BLaER1 treated with 17β-estradiol and CSF1 and Interleukin-3, amounts not matched to agents 10 nM and 100 nM (cell line): ENCODE results near the gene FAM89A.
A peak's percentile ranks its signal among the peaks of the same experiment; 100 is the strongest.

Source experiments
- H3K27ac ChIP-seq, 11 experiments: shearing (Covaris generic); formaldehyde crosslinking; 2 replicates each; pipeline ENCODE4 v1.8.1; 2022
- H3K27me3 ChIP-seq, 11 experiments: shearing (Covaris generic); formaldehyde crosslinking; 2 replicates each; pipeline ENCODE4 v1.8.1; 2022
- H3K36me3 ChIP-seq, 11 experiments: shearing (Covaris generic); formaldehyde crosslinking; 2 replicates each; pipeline ENCODE4 v1.8.1; 2022
- H3K4me1 ChIP-seq, 10 experiments: shearing (Covaris generic); formaldehyde crosslinking; 2 replicates each; pipeline ENCODE4 v1.8.1; 2022
- H3K4me2 ChIP-seq, 11 experiments: shearing (Covaris generic); formaldehyde crosslinking; 2 replicates each; pipeline ENCODE4 v1.8.1; 2022
- H3K4me3 ChIP-seq, 10 experiments: shearing (Covaris generic); formaldehyde crosslinking; 2 replicates each; pipeline ENCODE4 v1.8.1; 2022
- H3K9ac ChIP-seq, 11 experiments: shearing (Covaris generic); formaldehyde crosslinking; 2 replicates each; pipeline ENCODE4 v1.8.1; 2022
- H3K9me3 ChIP-seq, 11 experiments: shearing (Covaris generic); formaldehyde crosslinking; replicated peaks in 1 of 11; 2 replicates each; pipeline ENCODE4 v1.8.1; 2022
- H4K20me1 ChIP-seq, 11 experiments: shearing (Covaris generic); formaldehyde crosslinking; 2 replicates each; pipeline ENCODE4 v1.8.1; 2022
- Cebpa-rat ChIP-seq, 11 experiments: shearing (Covaris generic); IDR thresholded peaks; 2 replicates each; pipeline ENCODE4 v1.8.1; 2022

FAM89A gene

DNA sequence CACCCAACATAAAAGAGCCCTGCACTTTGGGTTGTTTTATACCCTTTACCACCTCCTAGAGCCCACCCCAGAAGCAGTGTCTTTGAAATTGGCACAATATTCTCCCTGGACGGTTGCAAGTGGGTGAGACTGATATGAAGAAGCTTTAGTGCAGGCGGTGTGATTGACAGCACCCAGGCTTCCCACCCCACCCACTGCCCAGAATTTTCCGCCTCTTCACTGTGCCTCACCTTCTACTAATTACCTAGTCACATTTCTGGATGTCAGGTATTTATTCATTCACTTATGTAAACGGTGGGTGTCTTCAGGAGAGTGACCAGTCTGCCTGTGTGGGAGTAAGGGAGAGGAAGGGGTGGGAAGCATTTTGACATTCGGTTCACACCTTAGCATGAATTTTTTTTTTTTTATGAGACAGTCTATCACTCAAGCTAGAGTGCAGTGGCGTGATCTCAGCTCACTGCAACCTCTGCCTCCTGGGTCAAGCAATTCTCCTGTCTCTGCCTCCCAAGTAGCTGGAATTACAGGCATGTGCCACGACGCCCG is 1.7 kb upstream of the FAM89A start:
- no peak for TF ChIP-seq Cebpa-rat (IDR thresholded peaks at IDR 0.05)
- H3K4me2 ChIP-seq = no peak overlapping the region; a peak in 1 of 22 replicates
- no peak overlapping the region for H3K27ac ChIP-seq
- no peak overlapping the region for H3K9ac ChIP-seq
- H3K4me3 ChIP-seq = no peak overlapping the region
- H3K27me3 ChIP-seq = peaks cover 4 to 40% (median 32%) of the 10 kb centered on the region in 11 experiments; a peak in 21 of 22 replicates
- peaks cover 14 to 28% (median 19%) of the 10 kb centered on the region in 11 experiments for H3K9me3 ChIP-seq
- peaks cover 0 to 5% (median 0%) of the 10 kb centered on the region in 11 experiments; a peak in 2 of 22 replicates for H3K36me3 ChIP-seq
- peaks cover 27 to 35% (median 33%) of the 10 kb centered on the region in 10 experiments for H3K4me1 ChIP-seq
- H4K20me1 ChIP-seq = peaks cover 0 to 28% (median 0%) of the 10 kb centered on the region in 11 experiments; a peak in 10 of 22 replicates

DNA sequence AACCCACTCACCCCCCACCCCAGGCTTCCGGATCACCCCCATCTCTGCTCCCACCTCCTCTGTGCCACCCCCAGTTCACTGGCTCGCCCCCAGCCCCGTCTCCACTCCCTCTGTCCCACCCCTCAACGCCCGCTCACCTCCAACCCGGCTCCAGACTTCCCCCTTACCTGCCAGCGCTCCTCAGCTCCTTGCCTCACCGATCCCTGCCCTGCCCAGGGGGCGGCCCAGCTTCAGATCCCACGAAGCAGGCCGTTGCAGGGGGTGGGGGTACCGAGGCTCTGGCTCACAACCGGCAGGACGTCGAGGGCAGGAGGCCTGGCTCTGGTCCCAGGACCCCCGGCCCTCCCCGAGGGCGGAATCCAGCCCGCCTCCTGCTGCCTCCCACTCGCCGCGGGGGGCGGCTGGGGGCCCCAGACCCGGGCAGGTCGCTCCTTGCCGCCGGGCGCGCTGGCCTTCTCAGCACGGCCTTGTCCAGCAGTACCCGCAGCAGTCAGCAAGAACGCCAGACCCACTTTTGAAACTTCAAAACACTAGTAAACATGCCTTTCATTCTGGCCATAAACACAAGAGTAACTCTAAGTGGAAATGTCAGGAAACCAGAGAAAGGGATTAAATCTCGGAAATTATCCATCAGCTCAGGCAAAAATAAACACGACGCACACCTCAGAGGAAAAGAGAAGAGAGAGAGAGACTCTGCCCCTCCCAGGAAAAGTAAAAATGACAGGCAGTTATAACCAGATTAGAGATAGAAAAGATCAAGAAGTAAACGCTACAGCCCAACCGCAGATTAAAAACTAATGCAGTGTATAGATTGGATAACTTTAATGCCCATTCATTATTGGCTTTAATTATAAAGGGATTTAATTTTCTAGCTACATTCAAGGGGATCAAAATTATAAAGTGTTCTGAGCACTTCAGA is 1.0 kb upstream of the FAM89A start:
- peak overlapping the region; percentile 83 to 98 (median 92) for H3K4me2 ChIP-seq
- peaks cover 34 to 42% (median 40%) of the 10 kb centered on the region in 10 experiments for H3K4me1 ChIP-seq
- H3K27ac ChIP-seq = peak overlapping the region in 5 of 11 experiments; percentile 22 to 83 (median 67); a peak in 9 of 22 replicates
- peaks cover 4 to 40% (median 32%) of the 10 kb centered on the region in 11 experiments; a peak in 21 of 22 replicates for H3K27me3 ChIP-seq
- peaks cover 14 to 27% (median 19%) of the 10 kb centered on the region in 11 experiments for H3K9me3 ChIP-seq
- peak overlapping the region; percentile 75 to 93 (median 86); a peak in 19 of 20 replicates for H3K4me3 ChIP-seq
- H3K9ac ChIP-seq = peak overlapping the region in 9 of 11 experiments; percentile 75 to 90 (median 85); a peak in 15 of 22 replicates
- peaks cover 0 to 5% (median 0%) of the 10 kb centered on the region in 11 experiments; a peak in 2 of 22 replicates for H3K36me3 ChIP-seq
- peaks cover 0 to 35% (median 0%) of the 10 kb centered on the region in 11 experiments; a peak in 10 of 22 replicates for H4K20me1 ChIP-seq
- no peak for TF ChIP-seq Cebpa-rat (IDR thresholded peaks at IDR 0.05)

DNA sequence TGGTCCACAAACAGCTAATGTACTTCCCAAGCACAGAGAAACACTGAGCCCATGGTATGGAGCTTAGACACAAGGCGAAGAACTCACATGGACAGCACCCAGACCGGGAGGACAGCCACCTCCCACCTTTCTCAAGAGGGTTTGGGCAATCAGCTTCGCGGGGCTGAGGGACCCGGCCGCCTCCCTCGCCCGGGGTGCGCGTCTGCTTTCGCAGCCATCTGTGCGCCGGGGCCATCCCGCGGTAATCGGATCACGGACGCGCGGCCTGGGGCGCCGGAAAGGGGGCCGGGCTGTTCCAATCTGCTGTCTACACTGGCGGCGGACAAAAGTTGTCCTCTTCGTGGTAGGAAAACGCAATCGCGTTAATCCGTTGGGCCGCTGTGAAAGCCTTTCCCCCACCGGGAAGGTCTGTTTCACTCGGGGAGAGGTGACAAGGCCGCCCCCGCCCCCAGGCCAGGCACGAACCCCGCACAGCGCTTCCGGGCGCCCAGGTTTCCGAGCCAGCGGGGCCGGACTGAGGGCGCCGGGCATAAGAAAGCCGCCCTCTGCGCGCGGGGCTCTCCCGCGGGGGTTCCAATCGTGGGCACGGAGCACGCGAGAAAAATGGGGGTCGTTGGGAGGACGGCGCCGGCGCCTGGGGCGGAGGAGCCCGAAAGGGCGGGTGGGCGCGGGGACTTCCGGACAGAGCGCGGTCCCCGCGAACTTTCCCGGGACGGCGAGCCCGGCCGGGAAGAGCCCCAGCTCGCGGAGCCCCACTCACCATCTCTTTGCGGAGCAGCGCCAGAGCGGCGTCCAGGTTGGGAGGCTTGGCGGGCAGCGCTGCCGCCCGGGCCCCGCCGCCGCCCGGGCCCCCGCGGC is 664 bp downstream of the FAM89A start:
- peaks cover 0 to 5% (median 0%) of the 10 kb centered on the region in 11 experiments; a peak in 3 of 22 replicates for H3K36me3 ChIP-seq
- H4K20me1 ChIP-seq = peaks cover 0 to 52% (median 0%) of the 10 kb centered on the region in 11 experiments; a peak in 11 of 22 replicates
- peaks cover 4 to 40% (median 32%) of the 10 kb centered on the region in 11 experiments; a peak in 21 of 22 replicates for H3K27me3 ChIP-seq
- peak overlapping the region; percentile 85 to 98 (median 94) for H3K4me2 ChIP-seq
- TF ChIP-seq Cebpa-rat (IDR thresholded peaks at IDR 0.05) = no peak
- peaks cover 50 to 57% (median 55%) of the 10 kb centered on the region in 10 experiments for H3K4me1 ChIP-seq
- H3K27ac ChIP-seq = peak overlapping the region; percentile 66 to 87 (median 76); a peak in 21 of 22 replicates
- H3K4me3 ChIP-seq = peak overlapping the region; percentile 75 to 93 (median 86)
- peak overlapping the region; percentile 79 to 90 (median 88) for H3K9ac ChIP-seq
- peaks cover 3 to 13% (median 10%) of the 10 kb centered on the region in 11 experiments for H3K9me3 ChIP-seq

DNA sequence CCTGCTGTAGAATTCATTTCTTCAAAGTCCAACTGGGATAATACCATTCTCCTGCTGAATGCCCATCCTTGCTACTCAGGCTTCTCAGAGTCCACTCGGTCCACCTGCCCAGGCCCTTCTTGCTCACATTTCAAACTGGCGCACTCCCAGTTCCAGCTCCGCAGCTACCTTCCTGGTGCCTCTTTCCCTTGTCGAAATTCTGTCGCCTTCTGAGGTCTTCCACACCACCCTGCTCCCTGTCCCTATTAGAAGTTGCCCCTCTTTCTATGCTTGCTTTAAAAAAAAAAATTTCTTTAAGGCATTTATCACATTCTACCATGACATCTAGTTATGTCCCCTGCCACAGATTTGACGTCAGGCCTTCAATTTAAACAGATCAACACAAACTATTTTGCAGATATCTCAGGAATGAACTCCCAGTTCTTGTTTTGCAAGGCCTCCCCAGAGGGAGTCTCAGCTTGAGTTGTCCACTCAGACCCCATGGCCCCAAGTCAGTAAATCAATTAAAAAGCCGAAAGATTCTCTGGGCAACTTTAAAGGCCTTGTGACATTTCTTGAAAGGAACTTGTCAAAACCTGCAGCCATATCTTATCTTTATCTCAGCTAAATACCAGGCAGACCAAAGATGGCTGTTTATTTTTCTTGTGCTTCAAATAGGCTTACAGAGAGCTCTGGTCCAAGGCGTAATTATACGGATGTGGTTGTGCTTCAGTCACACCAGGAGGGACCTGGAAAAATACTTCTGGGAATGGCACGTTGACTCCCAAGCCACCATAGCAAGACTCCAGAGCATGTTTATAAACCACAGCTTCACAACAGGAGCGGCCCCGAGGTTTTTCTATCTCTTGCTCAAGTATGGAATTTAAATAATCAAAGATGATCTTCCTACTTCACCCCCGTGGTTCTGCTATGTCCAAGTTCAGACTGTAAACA is 2.2 kb downstream of the FAM89A start:
- H3K9ac ChIP-seq = peak overlapping the region in 1 of 11 experiments; percentile 88; a peak in 2 of 22 replicates
- H3K9me3 ChIP-seq = no peaks in the 10 kb centered on the region
- peaks cover 0 to 67% (median 14%) of the 10 kb centered on the region in 11 experiments; a peak in 17 of 22 replicates for H4K20me1 ChIP-seq
- H3K27me3 ChIP-seq = peaks cover 4 to 40% (median 32%) of the 10 kb centered on the region in 11 experiments; a peak in 21 of 22 replicates
- TF ChIP-seq Cebpa-rat (IDR thresholded peaks at IDR 0.05) = no peak
- peaks cover 60 to 73% (median 70%) of the 10 kb centered on the region in 10 experiments for H3K4me1 ChIP-seq
- H3K27ac ChIP-seq = peak overlapping the region in 1 of 11 experiments; percentile 15; a peak in 1 of 22 replicates
- peak overlapping the region; percentile 85 to 98 (median 94) for H3K4me2 ChIP-seq
- peak overlapping the region in 3 of 10 experiments; percentile 17 to 88 (median 78); a peak in 4 of 20 replicates for H3K4me3 ChIP-seq
- H3K36me3 ChIP-seq = peaks cover 0 to 5% (median 0%) of the 10 kb centered on the region in 11 experiments; a peak in 3 of 22 replicates

DNA sequence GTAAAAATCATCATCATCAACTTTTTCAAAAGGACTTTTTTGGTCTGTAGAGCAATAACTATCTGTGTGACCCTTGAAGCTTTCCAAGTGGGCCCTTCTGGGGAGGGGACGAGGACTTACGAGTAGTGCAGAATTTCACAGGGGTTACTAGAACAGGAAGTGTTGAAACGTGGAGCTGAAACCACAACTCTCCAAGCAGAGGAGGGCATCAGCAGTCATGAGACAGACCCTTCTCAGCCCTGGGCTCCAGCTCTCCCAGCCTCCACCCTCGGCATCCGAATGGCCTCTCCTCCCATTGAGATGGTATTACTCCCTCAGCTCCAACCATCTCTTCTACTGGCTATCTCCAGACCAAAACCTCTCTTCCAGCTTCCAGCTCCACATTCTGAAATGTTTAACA is 3.6 kb downstream of the FAM89A start:
- Histone ChIP-seq H3K36me3 (peaks cover 0 to 5% (median 0%) of the 10 kb centered on the region in 11 experiments; a peak in 3 of 22 replicates), H3K9me3 (no peaks in the 10 kb centered on the region), H3K4me1 (peaks cover 64 to 77% (median 75%) of the 10 kb centered on the region in 10 experiments), H4K20me1 (peaks cover 3 to 78% (median 24%) of the 10 kb centered on the region in 11 experiments; a peak in 18 of 22 replicates), H3K4me2 (peak overlapping the region; percentile 85 to 98 (median 94)), H3K4me3 (peak overlapping the region in 7 of 10 experiments; percentile 0 to 36 (median 28); a peak in 8 of 20 replicates), H3K27me3 (peaks cover 4 to 35% (median 30%) of the 10 kb centered on the region in 11 experiments; a peak in 21 of 22 replicates), H3K9ac (peak overlapping the region in 6 of 11 experiments; percentile 2 to 36 (median 20); a peak in 5 of 22 replicates), H3K27ac (peak overlapping the region in 10 of 11 experiments; percentile 34 to 71 (median 49); a peak in 15 of 22 replicates)
- TF ChIP-seq Cebpa-rat (IDR thresholded peaks at IDR 0.05) = peak in 3 of 11 experiments; percentile 18 to 43 (median 33); a peak in 2 of 22 replicates

DNA sequence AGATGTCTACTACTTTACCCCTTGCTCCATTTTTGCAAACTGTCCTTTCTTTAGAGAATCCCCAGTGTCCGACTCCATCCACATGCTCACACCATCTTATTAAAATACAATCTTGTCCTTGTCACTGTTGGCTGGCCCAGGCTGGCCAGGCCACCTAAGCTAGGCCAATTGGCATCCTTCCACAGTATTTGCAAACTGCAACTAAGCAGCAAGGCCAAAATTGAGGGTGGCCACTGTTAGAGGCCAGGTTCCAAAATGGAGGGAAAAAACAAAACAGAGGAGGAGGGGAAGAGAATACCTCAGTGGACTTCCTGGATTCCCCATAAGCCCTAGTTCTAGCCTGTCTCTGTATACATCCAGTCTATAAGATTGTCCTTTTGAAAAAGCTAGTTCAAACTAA is 4.3 kb downstream of the FAM89A start:
- Histone ChIP-seq H3K36me3 (peaks cover 0 to 5% (median 0%) of the 10 kb centered on the region in 11 experiments; a peak in 3 of 22 replicates), H3K9me3 (no peaks in the 10 kb centered on the region), H3K4me1 (peaks cover 60 to 75% (median 71%) of the 10 kb centered on the region in 10 experiments), H3K27me3 (peaks cover under 1 to 28% (median 24%) of the 10 kb centered on the region in 11 experiments; a peak in 21 of 22 replicates), H4K20me1 (peaks cover 3 to 84% (median 28%) of the 10 kb centered on the region in 11 experiments; a peak in 18 of 22 replicates), H3K9ac (no peak overlapping the region), H3K27ac (peak overlapping the region in 10 of 11 experiments; percentile 5 to 71 (median 44); a peak in 12 of 22 replicates), H3K4me3 (0 out of 20 replicates have a peak overlapping the region, but pooled peaks of 1 of the 10 experiments have one; percentile 29), H3K4me2 (peak overlapping the region; percentile 85 to 98 (median 94))
- TF ChIP-seq Cebpa-rat (IDR thresholded peaks at IDR 0.05) = no peak
